GM19328 (cell line): ENCODE results near the gene OR2J3.
"Not testable (repeated sequence)": the region's sequence is repeated elsewhere in the genome, so short reads cannot be mapped to it uniquely, and the experiment has no call there.

ENCODE experiments used
- ATAC-seq: cut with Tn5 transposase; IDR thresholded peaks from one replicate; pipeline ENCODE4 v1.9.1; 2021; ENCODE audit warnings: mild to moderate bottlenecking, moderate library complexity; ENCODE audit not compliant: unreplicated experiment

The OR2J3 gene

DNA sequence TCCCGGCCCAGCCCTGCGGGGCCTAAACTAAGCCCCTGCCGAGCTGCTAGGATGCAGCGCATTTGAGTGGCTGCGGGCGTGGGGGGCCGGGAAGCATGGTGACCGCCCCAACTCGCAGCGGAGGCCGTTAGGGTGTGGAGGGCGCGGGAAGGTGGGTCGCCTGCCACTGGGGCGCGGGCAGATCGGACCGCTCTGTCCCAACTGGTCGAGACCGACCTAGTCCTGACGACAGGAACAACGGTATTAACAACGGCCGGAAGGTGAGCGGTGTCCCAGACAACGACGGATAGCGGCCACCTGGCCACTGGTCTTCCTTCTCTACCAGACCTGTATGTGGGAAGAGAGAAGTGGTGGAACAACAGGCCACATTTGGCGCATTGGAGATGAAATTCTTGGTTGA is 52.1 kb downstream of the OR2J3 start:
- not testable (repeated sequence) for ATAC-seq
